OCI-LY7 (cell line): ENCODE data around the gene CACNB2. TPM values are rescaled to one million over a fixed set of nuclear protein-coding genes. Genes with fewer than 3 reads are reported as not detected.
"Not testable (repeated sequence)": the region's sequence is repeated elsewhere in the genome, so short reads cannot be mapped to it uniquely, and the experiment has no call there.

ENCODE experiments used
- BruUV-seq: library from RNA; stranded (reverse); fragments of 400-500 nt; replicated peaks from 2 replicates; lab custom pipeline; 2021; lab: Mats Ljungman, UMichigan
- CTCF ChIA-PET: fragments of 300-600 bp; sonication (Branson Sonifier 250); formaldehyde crosslinking; loops from one replicate; lab custom pipeline; 2022; ENCODE audit warnings: antibody characterized with exemption; ENCODE audit not compliant: unreplicated experiment; lab: Charles Lee
- POLR2A ChIA-PET: fragments of 300-600 bp; sonication (Branson Sonifier 250); formaldehyde crosslinking; loops from one replicate; lab custom pipeline; 2022; ENCODE audit warnings: antibody characterized with exemption; lab: Charles Lee
- DNase-seq: peaks from one replicate; pipeline ENCODE4 v3.0.0-alpha.2; 2015; ENCODE audit warnings: low spot score
- H2AFZ ChIP-seq: fragments of 200-600 bp; sonication (generic), shearing (Covaris generic); 2 replicates; pipeline ENCODE4 v1.6.1; 2014; ENCODE audit warnings: mild to moderate bottlenecking, antibody characterized with exemption, low read length, moderate library complexity
- H3K27ac ChIP-seq: fragments of 200-600 bp; sonication (generic); 2 replicates; pipeline ENCODE4 v1.5.1; 2014; ENCODE audit warnings: mixed run types, low read depth, mild to moderate bottlenecking, moderate library complexity, low read length, inconsistent platforms; ENCODE audit not compliant: poor library complexity, severe bottlenecking
- H3K36me3 ChIP-seq: fragments of 200-600 bp; sonication (generic); 2 replicates; pipeline ENCODE4 v1.6.1; 2014; ENCODE audit warnings: mild to moderate bottlenecking, antibody characterized with exemption, low read length, moderate library complexity, mixed read lengths; ENCODE audit not compliant: insufficient read depth
- H3K4me1 ChIP-seq: fragments of 200-600 bp; sonication (generic); 2 replicates; pipeline ENCODE4 v1.5.1; 2014; ENCODE audit warnings: mild to moderate bottlenecking, low read length; ENCODE audit not compliant: insufficient read depth, poor library complexity, severe bottlenecking
- H3K4me2 ChIP-seq: fragments of 200-600 bp; sonication (generic); 2 replicates; pipeline ENCODE4 v1.6.1; 2014; ENCODE audit warnings: mild to moderate bottlenecking, low read length
- H3K4me3 ChIP-seq: fragments of 200-600 bp; sonication (generic); 2 replicates; pipeline ENCODE4 v1.5.1; 2014; ENCODE audit warnings: mild to moderate bottlenecking, low read depth, low read length; ENCODE audit not compliant: poor library complexity, severe bottlenecking
- H3K79me2 ChIP-seq: fragments of 200-600 bp; sonication (generic); 2 replicates; pipeline ENCODE4 v1.6.1; 2016; ENCODE audit warnings: low read depth, mild to moderate bottlenecking, low read length, moderate library complexity, mixed read lengths; ENCODE audit not compliant: insufficient read depth
- H3K9me2 ChIP-seq: fragments of 200-600 bp; sonication (generic); 2 replicates; pipeline ENCODE4 v1.6.1; 2016; ENCODE audit warnings: mild to moderate bottlenecking, low read length, mixed read lengths; ENCODE audit not compliant: insufficient read depth
- H3K9me3 ChIP-seq: fragments of 200-600 bp; sonication (generic); 2 replicates; pipeline ENCODE4 v1.6.1; 2014; ENCODE audit warnings: mild to moderate bottlenecking, mixed run types, low read length, mixed read lengths
- H4K20me1 ChIP-seq: fragments of 200-600 bp; sonication (generic); 2 replicates; pipeline ENCODE4 v1.6.1; 2014; ENCODE audit warnings: mild to moderate bottlenecking, antibody characterized with exemption, low read length, moderate library complexity, mixed read lengths; ENCODE audit not compliant: insufficient read depth
- EZH2phosphoT487 ChIP-seq: fragments of 200-600 bp; sonication (generic); IDR thresholded peaks from 2 replicates; pipeline ENCODE4 v1.6.1; 2018; ENCODE audit warnings: low read depth, borderline replicate concordance, mild to moderate bottlenecking, mixed run types, antibody characterized with exemption, low read length, moderate library complexity, mixed read lengths
- intact Hi-C: fragments of 100-400 bp; cut with micrococcal nuclease; formaldehyde crosslinking; loops from one replicate; pipeline ENCODE4 v1.10.0; 2022; ENCODE audit not compliant: unreplicated experiment
- total RNA-seq, 2 experiments: library from RNA; depleted of rRNA in 1 of 2; stranded (reverse); fragments of >200 nt in 1 of 2; shearing (Covaris generic) in 1 of 2; gene quantifications; 2 replicates each; pipeline ENCODE4 v1.2.3, GENCODE V29; 2014 to 2022
- TF ChIP-seq, protein P1 (sequence below): fragments of 200-600 bp; sonication (generic); conservative IDR thresholded peaks from 2 replicates; pipeline ENCODE4 v1.5.1; 2014; ENCODE audit warnings: mild to moderate bottlenecking, antibody characterized with exemption, low read length, moderate library complexity, mixed read lengths

The CACNB2 gene
- total RNA-seq, 2 experiments from 2014 or later = not detected

- intact Hi-C loops = no loop called here
- H3K9me2 ChIP-seq = no peaks in the 10 kb centered on the region
- no peaks in the 10 kb centered on the region for H3K79me2 ChIP-seq
- CTCF ChIA-PET = no interaction called here
- POLR2A ChIA-PET = no interaction called here
- DNase-seq = no peak
- H4K20me1 ChIP-seq = no peaks in the 10 kb centered on the region
- BruUV-seq = no TSS peak
- no peak overlapping the region for H3K4me3 ChIP-seq
- H3K9me3 ChIP-seq = peaks cover 19% of the 10 kb centered on the region
- H2AFZ ChIP-seq = no peak overlapping the region
- no peak overlapping the region for H3K27ac ChIP-seq
- no peak overlapping the region for H3K4me2 ChIP-seq
- peaks cover 15% of the 10 kb centered on the region for H3K36me3 ChIP-seq
- TF ChIP-seq EZH2phosphoT487 = no peak
- TF ChIP-seq, protein P1, sequence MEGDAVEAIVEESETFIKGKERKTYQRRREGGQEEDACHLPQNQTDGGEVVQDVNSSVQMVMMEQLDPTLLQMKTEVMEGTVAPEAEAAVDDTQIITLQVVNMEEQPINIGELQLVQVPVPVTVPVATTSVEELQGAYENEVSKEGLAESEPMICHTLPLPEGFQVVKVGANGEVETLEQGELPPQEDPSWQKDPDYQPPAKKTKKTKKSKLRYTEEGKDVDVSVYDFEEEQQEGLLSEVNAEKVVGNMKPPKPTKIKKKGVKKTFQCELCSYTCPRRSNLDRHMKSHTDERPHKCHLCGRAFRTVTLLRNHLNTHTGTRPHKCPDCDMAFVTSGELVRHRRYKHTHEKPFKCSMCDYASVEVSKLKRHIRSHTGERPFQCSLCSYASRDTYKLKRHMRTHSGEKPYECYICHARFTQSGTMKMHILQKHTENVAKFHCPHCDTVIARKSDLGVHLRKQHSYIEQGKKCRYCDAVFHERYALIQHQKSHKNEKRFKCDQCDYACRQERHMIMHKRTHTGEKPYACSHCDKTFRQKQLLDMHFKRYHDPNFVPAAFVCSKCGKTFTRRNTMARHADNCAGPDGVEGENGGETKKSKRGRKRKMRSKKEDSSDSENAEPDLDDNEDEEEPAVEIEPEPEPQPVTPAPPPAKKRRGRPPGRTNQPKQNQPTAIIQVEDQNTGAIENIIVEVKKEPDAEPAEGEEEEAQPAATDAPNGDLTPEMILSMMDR = no peak
- no peaks in the 10 kb centered on the region for H3K4me1 ChIP-seq
Measured at GRCh38 chr10:18565006-18565405, 424.8 kb downstream of the CACNB2 start.

GRCh38 chr10:18566177-18566576 is 426.0 kb downstream of the CACNB2 start:
- ChIA-PET POLR2A (no interaction called here), CTCF (no interaction called here)
- Histone ChIP-seq H3K36me3 (peaks cover 8% of the 10 kb centered on the region; the same call in 1 of the 2 replicates), H3K79me2 (no peaks in the 10 kb centered on the region), H4K20me1 (no peaks in the 10 kb centered on the region), H2AFZ (no peak overlapping the region), H3K4me3 (no peak overlapping the region), H3K4me2 (no peak overlapping the region), H3K27ac (no peak overlapping the region), H3K9me3 (peaks cover 23% of the 10 kb centered on the region), H3K9me2 (no peaks in the 10 kb centered on the region), H3K4me1 (no peaks in the 10 kb centered on the region)
- no peak for DNase-seq
- BruUV-seq = no TSS peak
- intact Hi-C loops = no loop called here
- TF ChIP-seq EZH2phosphoT487 = no peak
- TF ChIP-seq, protein P1 = no peak

- intact Hi-C loops = no loop called here
- no peak overlapping the region for H3K4me2 ChIP-seq
- peaks cover 29% of the 10 kb centered on the region for H3K9me3 ChIP-seq
- H3K4me3 ChIP-seq = no peak overlapping the region
- H3K27ac ChIP-seq = no peak overlapping the region
- TF ChIP-seq EZH2phosphoT487 = no peak
- TF ChIP-seq, protein P1 = no peak
- no peak for DNase-seq
- no peaks in the 10 kb centered on the region for H4K20me1 ChIP-seq
- ChIA-PET CTCF (no interaction called here), POLR2A (no interaction called here)
- BruUV-seq = no TSS peak
- no peaks in the 10 kb centered on the region for H3K4me1 ChIP-seq
- no peaks in the 10 kb centered on the region for H3K9me2 ChIP-seq
- no peaks in the 10 kb centered on the region for H3K79me2 ChIP-seq
- H3K36me3 ChIP-seq = no peaks in the 10 kb centered on the region; the same call in 1 of the 2 replicates
- no peak overlapping the region for H2AFZ ChIP-seq
Measured at GRCh38 chr10:18567343-18567856, 427.2 kb downstream of the CACNB2 start.

DNA sequence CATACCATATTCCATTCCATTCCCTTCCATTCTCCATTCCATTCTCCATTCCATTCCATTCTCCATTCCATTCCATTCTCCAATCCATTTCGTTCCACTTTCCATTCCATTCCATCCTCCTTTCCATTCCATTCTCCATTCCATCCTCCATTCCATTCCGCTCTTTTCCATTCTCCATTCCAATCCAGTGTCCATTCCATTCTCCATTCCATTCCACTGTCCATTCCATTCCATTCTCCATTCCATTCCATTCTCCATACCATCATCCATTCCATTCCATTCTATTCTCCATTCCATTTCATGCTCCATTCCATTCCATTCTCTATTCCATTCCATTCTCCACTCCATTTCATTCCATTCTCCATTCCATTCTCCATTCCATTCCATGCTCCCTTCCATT is 430.2 kb downstream of the CACNB2 start:
- intact Hi-C loops, H3K4me2 ChIP-seq, H3K9me2 ChIP-seq, POLR2A ChIA-PET, BruUV-seq, H2AFZ ChIP-seq, H4K20me1 ChIP-seq, H3K4me1 ChIP-seq, H3K4me3 ChIP-seq, DNase-seq, H3K79me2 ChIP-seq, H3K27ac ChIP-seq, H3K36me3 ChIP-seq, CTCF ChIA-PET: not testable (repeated sequence)
- H3K9me3 ChIP-seq = peaks cover 31% of the 10 kb centered on the region
